ENCODE data around the gene LCOR.

LCOR gene

DNA sequence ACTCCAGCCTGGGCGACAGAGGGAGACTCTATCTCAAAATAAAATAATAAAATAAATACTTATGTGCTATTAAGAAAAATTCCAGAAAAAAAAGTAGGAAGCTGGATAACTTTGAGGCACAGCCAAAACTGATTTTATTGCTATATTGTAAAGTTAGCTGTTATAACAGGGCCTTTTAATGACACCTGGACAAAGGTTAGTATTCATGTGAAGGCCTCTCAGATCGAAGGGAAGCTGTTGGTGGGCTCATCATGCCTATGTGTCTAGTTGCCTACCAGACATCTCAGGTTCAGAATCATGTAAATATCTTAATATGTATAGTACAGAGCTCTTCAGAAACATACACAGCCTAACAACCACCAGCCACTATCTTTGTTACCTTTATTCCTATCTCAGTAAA lies 143.0 kb downstream of the LCOR start:
- Histone ChIP-seq H3K36me3 (ENCODE audit: control insufficient read depth, low read depth, low read length) (no peaks in the 10 kb centered on the region), H3K9me3 (ENCODE audit: control insufficient read depth, low read depth, low read length) (no peaks in the 10 kb centered on the region), H3K4me1 (ENCODE audit: control insufficient read depth, low read depth, low read length) (no peaks in the 10 kb centered on the region), H3K4me3 (ENCODE audit: low read length) (no peak overlapping the region), H3K9ac (ENCODE audit: low read length) (no peak overlapping the region), H3K27ac (ENCODE audit: low read length) (no peak overlapping the region), H3K27me3 (ENCODE audit: control insufficient read depth, insufficient read depth, low read length) (no peaks in the 10 kb centered on the region)

- H3K4me3 ChIP-seq (ENCODE audit: low read length) = no peak overlapping the region
- no peak overlapping the region for H3K27ac ChIP-seq (ENCODE audit: low read length)
- H3K27me3 ChIP-seq (ENCODE audit: control insufficient read depth, insufficient read depth, low read length) = no peaks in the 10 kb centered on the region
- peaks cover 7% of the 10 kb centered on the region for H3K36me3 ChIP-seq (ENCODE audit: control insufficient read depth, low read depth, low read length)
- no peak overlapping the region for H3K9ac ChIP-seq (ENCODE audit: low read length)
- no peaks in the 10 kb centered on the region for H3K9me3 ChIP-seq (ENCODE audit: control insufficient read depth, low read depth, low read length)
- no peaks in the 10 kb centered on the region for H3K4me1 ChIP-seq (ENCODE audit: control insufficient read depth, low read depth, low read length)
Observed at GRCh38 chr10:96978621-96979154, 146.6 kb downstream of the LCOR start.

- no peak overlapping the region for H3K27ac ChIP-seq (ENCODE audit: low read length)
- H3K4me3 ChIP-seq (ENCODE audit: low read length) = no peak overlapping the region
- H3K9me3 ChIP-seq (ENCODE audit: control insufficient read depth, low read depth, low read length) = no peaks in the 10 kb centered on the region
- no peaks in the 10 kb centered on the region for H3K27me3 ChIP-seq (ENCODE audit: control insufficient read depth, insufficient read depth, low read length)
- no peak overlapping the region for H3K9ac ChIP-seq (ENCODE audit: low read length)
- peaks cover 7% of the 10 kb centered on the region for H3K36me3 ChIP-seq (ENCODE audit: control insufficient read depth, low read depth, low read length)
- peaks cover 20% of the 10 kb centered on the region for H3K4me1 ChIP-seq (ENCODE audit: control insufficient read depth, low read depth, low read length)
Observed at GRCh38 chr10:96982149-96982930, 150.2 kb downstream of the LCOR start.

DNA sequence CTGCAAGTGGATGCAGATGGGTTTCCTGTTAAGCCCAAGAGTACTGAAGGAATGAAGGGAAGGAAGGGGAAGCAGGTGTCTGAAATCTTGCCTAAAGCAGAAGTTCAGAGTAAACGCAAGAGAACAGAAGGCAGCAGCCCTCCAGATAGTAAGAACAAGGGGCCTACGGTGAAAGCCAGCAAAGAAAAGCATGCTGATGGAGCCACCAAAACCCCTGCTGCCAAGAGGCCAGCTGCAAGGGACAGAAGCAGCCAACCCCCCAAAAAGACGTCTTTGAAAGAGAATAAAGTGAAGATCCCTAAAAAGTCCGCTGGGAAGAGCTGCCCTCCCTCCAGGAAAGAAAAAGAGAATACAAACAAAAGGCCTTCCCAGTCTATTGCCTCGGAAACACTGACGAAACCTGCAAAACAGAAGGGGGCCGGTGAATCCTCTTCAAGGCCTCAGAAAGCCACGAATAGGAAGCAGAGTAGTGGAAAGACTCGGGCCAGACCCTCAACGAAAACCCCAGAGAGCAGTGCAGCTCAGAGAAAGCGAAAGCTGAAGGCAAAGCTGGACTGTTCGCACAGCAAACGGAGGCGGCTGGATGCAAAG lies 152.5 kb downstream of the LCOR start:
- Histone ChIP-seq H3K9me3 (ENCODE audit: control insufficient read depth, low read depth, low read length) (no peaks in the 10 kb centered on the region), H3K27me3 (ENCODE audit: control insufficient read depth, insufficient read depth, low read length) (no peaks in the 10 kb centered on the region), H3K4me1 (ENCODE audit: control insufficient read depth, low read depth, low read length) (peaks cover 20% of the 10 kb centered on the region), H3K36me3 (ENCODE audit: control insufficient read depth, low read depth, low read length) (peaks cover 7% of the 10 kb centered on the region), H3K27ac (ENCODE audit: low read length) (no peak overlapping the region), H3K9ac (ENCODE audit: low read length) (no peak overlapping the region), H3K4me3 (ENCODE audit: low read length) (no peak overlapping the region)

DNA sequence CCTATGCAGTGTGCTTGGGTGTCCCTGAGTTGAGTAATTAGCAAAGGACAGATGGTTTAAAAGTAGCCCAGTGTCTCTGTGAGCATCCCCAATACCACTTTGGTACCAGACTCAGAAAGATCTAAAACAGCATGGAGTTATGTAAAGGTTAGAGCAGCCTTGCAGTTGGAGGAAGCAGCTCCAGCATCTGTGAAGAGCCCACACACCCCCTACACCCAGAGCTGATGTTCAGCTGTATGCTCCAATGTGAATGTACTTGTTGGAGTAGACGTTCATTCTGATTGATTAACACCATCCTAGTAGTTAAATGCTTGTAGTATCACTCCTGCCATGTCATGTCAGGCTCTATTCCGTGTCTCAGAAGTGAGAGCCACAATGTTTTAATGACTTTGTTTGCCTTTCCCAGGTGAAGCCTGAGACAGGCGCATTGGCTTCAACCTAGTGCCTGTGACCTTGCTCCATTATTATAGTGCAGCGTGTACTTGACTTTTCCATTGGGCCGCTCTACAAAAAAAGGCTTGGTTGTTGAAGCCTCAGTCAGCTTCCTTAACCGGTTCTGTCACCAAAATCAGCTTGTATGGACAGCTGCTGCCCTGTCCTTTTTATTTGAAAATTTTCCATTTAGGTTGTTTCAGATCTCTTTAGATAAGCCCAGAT lies 154.2 kb downstream of the LCOR start:
- no peak overlapping the region for H3K27ac ChIP-seq (ENCODE audit: low read length)
- no peaks in the 10 kb centered on the region for H3K9me3 ChIP-seq (ENCODE audit: control insufficient read depth, low read depth, low read length)
- H3K4me3 ChIP-seq (ENCODE audit: low read length) = no peak overlapping the region
- H3K27me3 ChIP-seq (ENCODE audit: control insufficient read depth, insufficient read depth, low read length) = no peaks in the 10 kb centered on the region
- no peak overlapping the region for H3K9ac ChIP-seq (ENCODE audit: low read length)
- H3K36me3 ChIP-seq (ENCODE audit: control insufficient read depth, low read depth, low read length) = peaks cover 1% of the 10 kb centered on the region
- peaks cover 20% of the 10 kb centered on the region for H3K4me1 ChIP-seq (ENCODE audit: control insufficient read depth, low read depth, low read length)

GRCh38 chr10:96987141-96987841 lies 155.2 kb downstream of the LCOR start:
- Histone ChIP-seq H3K4me1 (ENCODE audit: control insufficient read depth, low read depth, low read length) (peaks cover 20% of the 10 kb centered on the region), H3K27me3 (ENCODE audit: control insufficient read depth, insufficient read depth, low read length) (no peaks in the 10 kb centered on the region), H3K9ac (ENCODE audit: low read length) (no peak overlapping the region), H3K4me3 (ENCODE audit: low read length) (no peak overlapping the region), H3K27ac (ENCODE audit: low read length) (no peak overlapping the region), H3K9me3 (ENCODE audit: control insufficient read depth, low read depth, low read length) (no peaks in the 10 kb centered on the region), H3K36me3 (ENCODE audit: control insufficient read depth, low read depth, low read length) (no peaks in the 10 kb centered on the region)

GRCh38 chr10:96987842-96988175 lies 155.7 kb downstream of the LCOR start:
- Histone ChIP-seq H3K4me3 (ENCODE audit: low read length) (no peak overlapping the region), H3K27ac (ENCODE audit: low read length) (no peak overlapping the region), H3K36me3 (ENCODE audit: control insufficient read depth, low read depth, low read length) (no peaks in the 10 kb centered on the region), H3K4me1 (ENCODE audit: control insufficient read depth, low read depth, low read length) (peaks cover 20% of the 10 kb centered on the region), H3K27me3 (ENCODE audit: control insufficient read depth, insufficient read depth, low read length) (no peaks in the 10 kb centered on the region), H3K9ac (ENCODE audit: low read length) (no peak overlapping the region), H3K9me3 (ENCODE audit: control insufficient read depth, low read depth, low read length) (no peaks in the 10 kb centered on the region)

GRCh38 chr10:96988426-96988825 lies 156.3 kb downstream of the LCOR start:
- Histone ChIP-seq H3K36me3 (ENCODE audit: control insufficient read depth, low read depth, low read length) (no peaks in the 10 kb centered on the region), H3K27me3 (ENCODE audit: control insufficient read depth, insufficient read depth, low read length) (no peaks in the 10 kb centered on the region), H3K4me1 (ENCODE audit: control insufficient read depth, low read depth, low read length) (peaks cover 20% of the 10 kb centered on the region)

DNA sequence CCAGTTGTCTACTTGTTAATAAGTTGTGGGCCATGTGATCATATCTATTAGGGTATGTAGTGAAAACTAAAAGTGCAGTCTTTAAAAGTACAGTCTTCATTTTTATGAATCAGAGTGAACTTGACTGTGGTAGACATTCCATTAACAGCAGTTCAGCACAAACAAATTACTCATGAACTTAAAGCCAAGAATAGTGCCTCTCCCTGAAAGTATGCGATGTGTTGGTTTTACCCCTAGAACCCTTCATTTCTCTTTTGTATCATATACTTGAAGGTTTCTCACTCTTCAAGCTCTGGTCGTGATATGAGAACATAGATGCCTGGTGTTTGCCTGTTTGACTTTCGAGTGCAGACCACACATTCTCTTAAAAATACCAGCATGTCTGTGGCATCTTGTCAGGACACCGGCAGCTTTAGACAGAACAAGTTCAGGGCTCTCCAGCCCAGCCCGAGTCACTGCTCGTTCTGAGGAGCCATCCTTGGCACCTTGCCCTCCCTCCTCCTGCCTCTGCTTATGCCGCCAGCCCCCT lies 159.3 kb downstream of the LCOR start:
- Histone ChIP-seq H3K27ac (ENCODE audit: low read length) (no peak overlapping the region), H3K27me3 (ENCODE audit: control insufficient read depth, insufficient read depth, low read length) (no peaks in the 10 kb centered on the region), H3K9me3 (ENCODE audit: control insufficient read depth, low read depth, low read length) (no peaks in the 10 kb centered on the region), H3K4me1 (ENCODE audit: control insufficient read depth, low read depth, low read length) (no peaks in the 10 kb centered on the region), H3K4me3 (ENCODE audit: low read length) (no peak overlapping the region), H3K36me3 (ENCODE audit: control insufficient read depth, low read depth, low read length) (no peaks in the 10 kb centered on the region), H3K9ac (ENCODE audit: low read length) (no peak overlapping the region)

More at GRCh38 chr10:96988426-96988825, 156.3 kb downstream of the LCOR start:
- Histone ChIP-seq H3K27ac (ENCODE audit: low read length) (no peak overlapping the region), H3K9me3 (ENCODE audit: control insufficient read depth, low read depth, low read length) (no peaks in the 10 kb centered on the region), H3K4me3 (ENCODE audit: low read length) (no peak overlapping the region), H3K9ac (ENCODE audit: low read length) (no peak overlapping the region)

DNA sequence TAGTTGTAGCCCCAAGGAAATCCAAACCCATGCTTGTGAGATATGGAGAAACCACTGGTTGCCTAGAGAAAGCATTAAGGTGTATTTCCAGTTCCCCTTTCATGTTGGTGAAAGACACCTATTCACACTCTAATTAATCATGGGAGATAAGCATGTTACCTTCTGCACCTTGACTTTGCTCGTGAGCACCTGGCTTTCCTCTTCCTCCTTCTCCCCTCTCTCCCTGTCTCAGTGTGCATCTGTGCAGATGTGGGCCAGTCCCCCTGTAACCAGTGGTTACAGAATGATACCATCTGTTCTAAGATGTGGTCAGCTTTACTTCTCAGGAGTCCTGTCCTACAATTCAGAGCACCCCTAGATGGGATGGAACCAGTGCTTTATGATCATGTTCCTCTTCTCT lies 160.6 kb downstream of the LCOR start:
- Histone ChIP-seq H3K27me3 (ENCODE audit: control insufficient read depth, insufficient read depth, low read length) (no peaks in the 10 kb centered on the region), H3K27ac (ENCODE audit: low read length) (no peak overlapping the region), H3K4me3 (ENCODE audit: low read length) (no peak overlapping the region), H3K4me1 (ENCODE audit: control insufficient read depth, low read depth, low read length) (no peaks in the 10 kb centered on the region), H3K36me3 (ENCODE audit: control insufficient read depth, low read depth, low read length) (no peaks in the 10 kb centered on the region), H3K9ac (ENCODE audit: low read length) (no peak overlapping the region), H3K9me3 (ENCODE audit: control insufficient read depth, low read depth, low read length) (no peaks in the 10 kb centered on the region)

DNA sequence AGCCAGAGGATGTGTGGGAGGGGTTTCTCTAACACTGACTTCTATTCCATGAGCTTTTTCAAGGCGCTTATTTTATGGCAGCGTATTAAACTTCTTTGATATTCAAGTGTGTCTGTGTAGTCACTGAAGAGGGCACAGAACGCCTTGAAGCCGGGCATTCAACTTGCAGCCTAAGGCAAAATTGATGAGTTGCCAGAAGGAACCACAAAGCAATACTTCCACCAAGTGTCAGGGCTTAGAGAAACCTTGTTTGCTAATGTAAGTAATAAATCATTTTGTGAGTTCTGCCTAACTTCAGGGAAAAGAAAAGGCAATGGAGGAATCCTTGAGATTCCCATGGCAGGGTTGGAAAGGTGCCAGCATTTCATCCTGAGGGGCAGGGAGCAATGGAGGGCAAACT lies 163.8 kb downstream of the LCOR start:
- Histone ChIP-seq H3K36me3 (ENCODE audit: control insufficient read depth, low read depth, low read length) (no peaks in the 10 kb centered on the region), H3K27me3 (ENCODE audit: control insufficient read depth, insufficient read depth, low read length) (no peaks in the 10 kb centered on the region), H3K27ac (ENCODE audit: low read length) (no peak overlapping the region), H3K4me3 (ENCODE audit: low read length) (no peak overlapping the region), H3K9ac (ENCODE audit: low read length) (no peak overlapping the region), H3K4me1 (ENCODE audit: control insufficient read depth, low read depth, low read length) (no peaks in the 10 kb centered on the region), H3K9me3 (ENCODE audit: control insufficient read depth, low read depth, low read length) (no peaks in the 10 kb centered on the region)
